ENCODE measurements around the gene EGFL6. TPM values are rescaled to one million over a fixed set of nuclear protein-coding genes. Genes with fewer than 3 reads are reported as not detected.

The EGFL6 gene
- total and polyA plus RNA-seq, 10 of the 15 experiments (the other 5 are each of a cell fraction or from before 2014, with no cell fraction given), result 0.03 TPM; not detected in 9

- no peaks in the 10 kb centered on the region for H3K36me3 ChIP-seq (ENCODE audit: control insufficient read depth in 2 of 2, insufficient read depth in 2 of 2, low read length in 1 of 2)
- no peak overlapping the region for H3K4me2 ChIP-seq (ENCODE audit: control insufficient read depth, insufficient read depth)
- H3K27ac ChIP-seq (ENCODE audit: control insufficient read depth, insufficient read depth), result no peak overlapping the region
- no peak for ATAC-seq
- no peaks in the 10 kb centered on the region; the same call in 2 of the 3 replicates for H3K9me3 ChIP-seq (replicated peaks; ENCODE audit: control insufficient read depth, insufficient read depth, low read length)
- no peak overlapping the region for H2AFZ ChIP-seq (ENCODE audit: control insufficient read depth, low read depth, low read length)
- peak; percentile 72 for FAIRE-seq
- TF ChIP-seq FOXM1 (IDR thresholded peaks at IDR 0.05; ENCODE audit: low read depth, low read length), result no peak
- no peak for TF ChIP-seq CHD4 (IDR thresholded peaks at IDR 0.05)
- TF ChIP-seq NRF1 (conservative IDR thresholded peaks at IDR 0.05; ENCODE audit: low read depth, low read length), result no peak
- no peak for TF ChIP-seq EZH2 (IDR thresholded peaks at IDR 0.05; ENCODE audit: borderline replicate concordance, control insufficient read depth, low read depth, low read length)
- peak; percentile 54; the same call in 1 of the 2 replicates for TF ChIP-seq ZBTB40 (IDR thresholded peaks at IDR 0.05; ENCODE audit: borderline replicate concordance)
- no peak for DNase-seq (ENCODE audit: low read depth, low spot score)
- RAD21 ChIA-PET (ENCODE audit: unreplicated experiment), result no interaction called here
- POLR2A ChIA-PET, result no interaction called here
- BruUV-seq (replicated peaks), result no TSS peak
- H3K4me3 ChIP-seq, result no peak overlapping the region
- H3K4me1 ChIP-seq (ENCODE audit: control insufficient read depth, insufficient read depth, low read length), result no peaks in the 10 kb centered on the region
- H3K27me3 ChIP-seq (replicated peaks in 1 of 2; ENCODE audit: control insufficient read depth in 2 of 2, insufficient read depth in 2 of 2, low read length in 1 of 2), result no peaks in the 10 kb centered on the region
- in situ Hi-C loops (cut with MboI) (no loop called here), intact Hi-C loops (cut with micrococcal nuclease; ENCODE audit: unreplicated experiment) (no loop called here)
- H3K79me2 ChIP-seq (ENCODE audit: control insufficient read depth, insufficient read depth, low read length), result no peaks in the 10 kb centered on the region
- CTCF ChIA-PET, result interaction anchor here (1.5 to 1.8 kb wide), 2 partner anchors 9 to 115 kb away, joined by 4 to 7 read pairs; no protein-coding TSS in a partner anchor
- no peak overlapping the region for H3K9ac ChIP-seq (ENCODE audit: control insufficient read depth, insufficient read depth, low read length)
- SMC1A ChIA-PET (ENCODE audit: uncharacterized antibody, unreplicated experiment), result no interaction called here
- H4K20me1 ChIP-seq (ENCODE audit: control insufficient read depth, insufficient read depth), result no peaks in the 10 kb centered on the region
- WGBS (ENCODE audit: insufficient coverage, insufficient replicate concordance, low lambda C conversion rate, missing lambda C conversion rate), result 15% methylated on average over 3 of the region's 3 CpGs
Observed at GRCh38 chrX:13622401-13622964, 53.1 kb downstream of the EGFL6 start.
